ENCODE data around the gene SH3RF2. TPM values are rescaled to one million over a fixed set of nuclear protein-coding genes. Genes with fewer than 3 reads are reported as not detected.
"Not testable (repeated sequence)": the region's sequence is repeated elsewhere in the genome, so short reads cannot be mapped to it uniquely, and the experiment has no call there.

Gene SH3RF2
- polyA plus RNA-seq, 1 donor = 9.3 TPM

GRCh38 chr5:146006470-146007190 is 70.3 kb downstream of the SH3RF2 start:
- DNase-seq (ENCODE audit: low read depth) = no peak

- no peak for DNase-seq (ENCODE audit: low read depth)
Observed at GRCh38 chr5:146007270-146007669, 70.9 kb downstream of the SH3RF2 start.

GRCh38 chr5:146007989-146008388 is 71.6 kb downstream of the SH3RF2 start:
- DNase-seq (ENCODE audit: low read depth) = no peak

GRCh38 chr5:146009020-146009419 is 72.6 kb downstream of the SH3RF2 start:
- no peak for DNase-seq (ENCODE audit: low read depth)

GRCh38 chr5:146010447-146010846 is 74.1 kb downstream of the SH3RF2 start:
- DNase-seq (ENCODE audit: low read depth) = not testable (repeated sequence)

- DNase-seq (ENCODE audit: low read depth) = no peak
Observed at GRCh38 chr5:146013761-146014160, 77.4 kb downstream of the SH3RF2 start.

GRCh38 chr5:146015001-146015400 is 78.6 kb downstream of the SH3RF2 start:
- no peak for DNase-seq (ENCODE audit: low read depth)

- no peak for DNase-seq (ENCODE audit: low read depth)
Observed at GRCh38 chr5:146016764-146017484, 80.5 kb downstream of the SH3RF2 start.

- DNase-seq (ENCODE audit: low read depth) = no peak
Observed at GRCh38 chr5:146018514-146019375, 82.4 kb downstream of the SH3RF2 start.

- no peak for DNase-seq (ENCODE audit: low read depth)
Observed at GRCh38 chr5:146020100-146020499, 83.7 kb downstream of the SH3RF2 start.

GRCh38 chr5:146024034-146024433 is 87.7 kb downstream of the SH3RF2 start:
- no peak for DNase-seq (ENCODE audit: low read depth)

- no peak for DNase-seq (ENCODE audit: low read depth)
Observed at GRCh38 chr5:146025114-146025680, 88.8 kb downstream of the SH3RF2 start.

GRCh38 chr5:146025681-146026080 is 89.3 kb downstream of the SH3RF2 start:
- no peak for DNase-seq (ENCODE audit: low read depth)

GRCh38 chr5:146026307-146027010 is 90.1 kb downstream of the SH3RF2 start:
- no peak for DNase-seq (ENCODE audit: low read depth)

- no peak for DNase-seq (ENCODE audit: low read depth)
Observed at GRCh38 chr5:146027751-146028150, 91.4 kb downstream of the SH3RF2 start.

GRCh38 chr5:146032911-146033310 is 96.5 kb downstream of the SH3RF2 start:
- no peak for DNase-seq (ENCODE audit: low read depth)

GRCh38 chr5:146034127-146034526 is 97.7 kb downstream of the SH3RF2 start:
- DNase-seq (ENCODE audit: low read depth) = no peak

GRCh38 chr5:146034605-146035004 is 98.2 kb downstream of the SH3RF2 start:
- no peak for DNase-seq (ENCODE audit: low read depth)

- DNase-seq (ENCODE audit: low read depth) = no peak
Observed at GRCh38 chr5:146039420-146039819, 103.0 kb downstream of the SH3RF2 start.

GRCh38 chr5:146040527-146040926 is 104.1 kb downstream of the SH3RF2 start:
- DNase-seq (ENCODE audit: low read depth) = no peak

- DNase-seq (ENCODE audit: low read depth) = no peak
Observed at GRCh38 chr5:146041180-146041789, 104.9 kb downstream of the SH3RF2 start.
